Lower leg skin (tissue), 4 donors: ENCODE results near the gene KISS1. TPM values are rescaled to one million over a fixed set of nuclear protein-coding genes. Genes with fewer than 3 reads are reported as not detected.

Experiments used
- DNase-seq, 2 donors: peaks; one replicate each; pipeline ENCODE4 v3.0.0-alpha.2; 2019; ENCODE audit warnings: low spot score in 2 of 2
- H3K4me3 ChIP-seq: fragments of 200-600 bp; sonication (generic); 2 replicates; pipeline ENCODE4 v1.5.1; 2017; ENCODE audit warnings: mild to moderate bottlenecking, low read depth; ENCODE audit not compliant: poor library complexity, severe bottlenecking
- CTCF ChIP-seq, 3 donors: fragments of 450-650 bp; IDR thresholded peaks; one replicate each; pipeline ENCODE4 v1.5.1; 2016; ENCODE audit warnings: antibody characterized with exemption in 3 of 3, mild to moderate bottlenecking in 3 of 3, moderate library complexity in 2 of 3
- POLR2A ChIP-seq, 2 donors: fragments of 450-650 bp; IDR thresholded peaks; one replicate each; pipeline ENCODE4 v1.6.1; 2016 to 2017; ENCODE audit warnings: antibody characterized with exemption in 2 of 2, mild to moderate bottlenecking in 1 of 2, moderate library complexity in 1 of 2
- WGBS, 2 donors: methylation state at CpG; one replicate each; pipeline ENCODE4 v1.1.5; 2018; 5-methylcytosine and 5-hydroxymethylcytosine counted together
- intact Hi-C: fragments of 100-400 bp; cut with DNase I; formaldehyde crosslinking; loops from one replicate; pipeline ENCODE4 v1.15.0; 2023; ENCODE audit warnings: low total_unique reads
- total RNA-seq, 4 donors: library from RNA; depleted of rRNA; stranded (reverse); fragments of >200 nt; gene quantifications; one replicate each; pipeline ENCODE4 v1.1.0, GENCODE V29; 2016

The KISS1 gene
- total RNA-seq, 4 donors from 2014 or later, result not detected

GRCh38 chr1:204146309-204146708 lies 50.0 kb downstream of the KISS1 start:
- TF ChIP-seq POLR2A (IDR thresholded peaks at IDR 0.05) (no peak), CTCF (IDR thresholded peaks at IDR 0.05) (no peak)
- 74 to 76% methylated on average over 6 of the region's 6 CpGs for WGBS, 2 donors
- intact Hi-C loops, result no loop called here
- H3K4me3 ChIP-seq, result no peak overlapping the region
- no peak for DNase-seq

- WGBS, 2 donors, result 74 to 77% methylated on average over 4 of the region's 4 CpGs
- no peak for DNase-seq
- intact Hi-C loops, result no loop called here
- TF ChIP-seq POLR2A (IDR thresholded peaks at IDR 0.05) (no peak), CTCF (IDR thresholded peaks at IDR 0.05) (no peak)
- no peak overlapping the region for H3K4me3 ChIP-seq
Measured at GRCh38 chr1:204145033-204145504, 51.2 kb downstream of the KISS1 start.

GRCh38 chr1:204143276-204144041 lies 52.8 kb downstream of the KISS1 start:
- TF ChIP-seq CTCF (IDR thresholded peaks at IDR 0.05) (no peak), POLR2A (IDR thresholded peaks at IDR 0.05) (no peak)
- WGBS, 2 donors, result 81 to 87% methylated on average over 14 of the region's 14 CpGs
- no peak overlapping the region for H3K4me3 ChIP-seq
- intact Hi-C loops, result no loop called here
- no peak for DNase-seq

- no peak for DNase-seq
- TF ChIP-seq POLR2A (IDR thresholded peaks at IDR 0.05) (no peak), CTCF (IDR thresholded peaks at IDR 0.05) (no peak)
- no peak overlapping the region for H3K4me3 ChIP-seq
- intact Hi-C loops, result no loop called here
- 96 to 97% methylated on average over 5 of the region's 5 CpGs for WGBS, 2 donors
Measured at GRCh38 chr1:204142032-204142974, 54.0 kb downstream of the KISS1 start.

GRCh38 chr1:204141131-204141530 lies 55.2 kb downstream of the KISS1 start:
- no peak for DNase-seq
- WGBS, 2 donors, result 90 to 93% methylated on average over 3 of the region's 3 CpGs
- TF ChIP-seq POLR2A (IDR thresholded peaks at IDR 0.05) (no peak), CTCF (IDR thresholded peaks at IDR 0.05) (no peak)
- intact Hi-C loops, result no loop called here
- H3K4me3 ChIP-seq, result no peak overlapping the region

Other genes with a start within 250 kb of the KISS1 start
- gene SOX13, start 123.4 kb downstream of the KISS1 start, total RNA-seq, result 10 to 100 TPM in 2 of 4 donors, 1 to 10 TPM in 2; 7.2 to 32.2 (median 16.8) TPM
- 10 to 100 TPM; 21.5 to 53.8 (median 42.6) TPM for gene ETNK2, start 44.4 kb downstream of the KISS1 start, total RNA-seq
- gene REN, start 30.2 kb downstream of the KISS1 start, total RNA-seq, result under 1 TPM in 2 of 4 donors, not detected in 2; 0.17 to 0.26 TPM
- gene GOLT1A, start 17.5 kb upstream of the KISS1 start, total RNA-seq, result 1 to 10 TPM in 1 of 4 donors, under 1 TPM in 1, not detected in 2; 0.91 to 1.5 TPM
- 10 to 100 TPM in 2 of 4 donors, 1 to 10 TPM in 2; 1.7 to 16.4 (median 11.1) TPM for gene PLEKHA6, start 163.4 kb upstream of the KISS1 start, total RNA-seq
- 10 to 100 TPM; 37.9 to 56.4 (median 49.5) TPM for gene PPP1R15B, start 215.3 kb upstream of the KISS1 start, total RNA-seq